Measurements from ENCODE around the gene TRIP12.

DNA sequence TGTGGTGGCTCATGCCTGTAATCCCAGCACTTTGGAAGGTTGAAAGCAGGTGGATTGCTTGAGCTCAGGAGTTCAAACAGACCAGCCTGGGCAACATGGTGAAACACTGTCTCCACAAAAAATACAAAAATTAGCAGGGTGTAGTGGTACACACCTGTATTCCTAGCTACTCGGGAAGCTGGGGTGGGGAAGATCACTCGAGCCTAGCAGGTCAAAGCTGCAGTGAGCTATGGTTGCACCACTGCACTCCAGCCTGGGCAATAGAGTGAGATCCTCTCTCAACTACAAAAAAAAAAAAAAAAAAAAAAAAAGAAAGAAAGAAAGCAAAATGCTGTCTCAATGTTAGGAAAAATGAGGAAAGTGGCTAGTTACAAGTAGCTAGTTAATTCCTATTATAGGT, 56.8 kb downstream of the TRIP12 start:
- TF ChIP-seq CTCF (conservative IDR thresholded peaks at IDR 0.05; ENCODE audit: low read length) (no peak), EZH2phosphoT487 (IDR thresholded peaks at IDR 0.05; ENCODE audit: borderline replicate concordance) (no peak)

All from Loucy (cell line).